Adipose tissue (tissue), 3 donors: Measurements from ENCODE around the gene NRP1. TPM values are rescaled to one million over a fixed set of nuclear protein-coding genes. Genes with fewer than 3 reads are reported as not detected.

Experiments used
- H3K27ac ChIP-seq: one replicate; pipeline ENCODE4 v1.5.1; 2013; ENCODE audit warnings: low read depth, low read length
- WGBS, 3 donors: extraction: QIAGEN DNeasy Blood & Tissue Kit; methylation state at CpG; one replicate each; pipeline ENCODE4 v1.1.7; 2013; 5-methylcytosine and 5-hydroxymethylcytosine counted together
- polyA plus RNA-seq, 3 donors: library from polyadenylated mRNA; stranded (reverse); fragments of 200-250 nt; gene quantifications; one replicate each; pipeline ENCODE4 v1.2.3, GENCODE V29; 2013
- donor health status: healthy with polysubstance abuse.
- donor health status: Bipolar disorder and iron deficiency.
- donor health status: healthy.

Gene NRP1
- polyA plus RNA-seq, 3 donors = 16.0 to 70.9 (median 35.8) TPM

DNA sequence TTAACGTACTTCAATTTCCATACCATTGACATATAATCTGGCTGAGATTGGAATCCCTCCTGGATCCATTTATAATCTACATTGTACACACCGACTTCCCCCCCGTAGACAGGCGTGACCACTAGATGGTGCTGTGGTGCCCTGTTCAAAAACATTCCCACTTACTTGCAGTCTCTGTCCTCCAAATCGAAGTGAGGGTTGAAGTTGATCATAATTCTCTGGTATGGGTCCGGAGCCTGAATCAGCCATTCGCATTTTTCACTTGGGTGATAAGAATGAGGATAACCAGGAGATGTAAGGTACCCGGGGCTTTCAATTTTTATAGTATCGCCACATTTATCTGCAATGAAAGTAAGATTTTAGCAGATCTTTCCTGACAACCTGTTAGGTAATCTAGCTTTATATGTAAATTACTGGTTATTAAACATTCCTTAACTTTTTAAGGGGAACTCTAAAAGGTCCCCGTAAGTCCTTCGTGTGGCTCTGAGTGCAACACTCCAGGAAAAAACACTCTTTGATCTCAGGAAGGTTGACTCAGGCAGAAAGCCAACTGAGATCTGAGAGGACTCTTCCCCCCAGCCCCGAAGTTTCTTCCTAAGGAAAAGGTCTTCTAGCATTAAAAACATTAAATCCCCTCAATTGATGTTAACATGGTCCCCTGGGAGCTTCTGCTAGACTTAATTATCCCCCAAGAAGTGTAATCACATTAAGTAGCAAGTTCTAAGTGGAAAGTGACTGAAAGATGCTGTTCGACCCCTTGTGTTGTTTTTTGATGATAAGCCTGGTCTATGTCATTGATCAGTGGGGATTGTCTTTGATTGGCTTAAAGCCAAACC, 3.7 kb downstream of the NRP1 start:
- H3K27ac ChIP-seq = no peak overlapping the region
- WGBS, 3 donors = 4 to 10% (median 8%) methylated on average over 13 of the region's 13 CpGs

DNA sequence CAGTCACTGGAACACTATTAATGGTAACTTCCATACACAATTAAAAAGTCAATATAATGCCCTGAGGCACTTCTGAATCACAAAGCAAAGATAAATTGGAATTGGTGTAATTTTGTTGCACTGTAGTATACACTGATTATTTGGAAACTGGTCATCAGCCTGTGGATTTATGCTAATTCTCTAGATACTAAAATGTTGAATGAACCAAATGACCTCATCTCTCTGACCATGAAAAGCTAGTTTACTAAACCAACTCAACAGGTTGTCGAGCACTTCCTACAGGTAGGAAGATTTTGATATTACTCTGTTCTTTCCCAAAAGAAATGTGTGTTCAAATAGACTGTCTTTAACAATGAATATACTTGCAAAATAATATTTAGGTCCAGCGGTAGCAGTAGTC, 5.3 kb downstream of the NRP1 start:
- no peak overlapping the region for H3K27ac ChIP-seq
- 67 to 83% (median 75%) methylated on average over 2 of the region's 2 CpGs for WGBS, 3 donors

DNA sequence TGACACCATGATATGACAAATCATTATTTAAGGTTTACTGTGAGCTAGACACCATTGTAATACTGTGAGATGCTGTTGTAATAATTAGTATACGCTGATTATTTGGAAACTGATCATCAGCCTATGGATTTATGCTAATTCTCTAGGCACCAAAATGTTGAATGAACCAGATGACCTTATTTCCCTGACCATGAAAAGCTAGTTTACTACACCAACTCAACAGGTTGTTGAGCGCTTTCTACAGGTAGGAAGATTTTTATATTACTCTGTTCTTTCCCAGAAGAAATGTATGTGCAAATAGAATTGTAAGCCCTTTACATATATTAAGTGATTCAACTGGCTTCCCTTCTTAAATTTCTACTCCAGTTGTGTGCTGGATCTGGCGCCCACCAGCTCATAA, 6.2 kb downstream of the NRP1 start:
- H3K27ac ChIP-seq = no peak overlapping the region

DNA sequence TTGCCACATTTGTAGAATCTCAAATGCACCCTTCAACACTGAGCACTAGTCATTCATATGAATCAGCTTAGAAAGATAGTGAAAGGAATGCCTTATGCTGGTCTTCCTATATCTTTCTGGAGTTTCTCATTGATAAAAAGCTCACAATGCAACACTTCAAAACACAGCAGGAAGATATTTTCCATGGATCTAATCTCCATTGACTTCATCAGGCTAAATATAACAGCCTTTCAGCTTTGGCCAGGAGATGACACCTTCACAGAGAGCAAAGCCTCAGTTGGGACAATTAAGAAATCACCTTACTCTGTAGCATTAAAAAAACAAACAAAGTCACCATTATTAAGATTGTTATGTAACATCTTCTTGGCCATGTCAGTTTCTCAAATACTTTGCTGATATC, 6.7 kb downstream of the NRP1 start:
- H3K27ac ChIP-seq = no peak overlapping the region

More for the DNA sequence above, 6.2 kb downstream of the NRP1 start:
- WGBS, 3 donors = 90 to 93% (median 92%) methylated on average over 3 of the region's 3 CpGs

DNA sequence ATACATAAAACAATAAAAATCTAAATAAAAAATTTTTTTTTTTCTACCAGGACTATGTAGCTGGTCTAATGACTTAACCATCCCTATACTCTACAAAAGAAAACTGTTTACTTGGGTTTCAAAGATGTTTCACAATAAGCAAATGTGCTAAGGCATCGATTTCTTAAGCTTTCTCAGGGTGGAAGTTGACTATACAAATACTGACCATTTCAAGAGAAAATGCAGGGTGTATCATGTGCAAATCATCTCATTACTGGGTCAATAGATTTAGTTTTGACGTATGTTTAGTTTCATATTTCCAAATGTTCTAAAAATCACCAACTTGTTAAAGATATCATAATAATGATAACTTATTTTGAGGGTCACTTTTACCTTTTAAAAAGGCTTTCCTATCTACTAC, 7.5 kb downstream of the NRP1 start:
- H3K27ac ChIP-seq = no peak overlapping the region
- WGBS, 3 donors = 40 to 45% (median 40%) methylated on average over 2 of the region's 2 CpGs

DNA sequence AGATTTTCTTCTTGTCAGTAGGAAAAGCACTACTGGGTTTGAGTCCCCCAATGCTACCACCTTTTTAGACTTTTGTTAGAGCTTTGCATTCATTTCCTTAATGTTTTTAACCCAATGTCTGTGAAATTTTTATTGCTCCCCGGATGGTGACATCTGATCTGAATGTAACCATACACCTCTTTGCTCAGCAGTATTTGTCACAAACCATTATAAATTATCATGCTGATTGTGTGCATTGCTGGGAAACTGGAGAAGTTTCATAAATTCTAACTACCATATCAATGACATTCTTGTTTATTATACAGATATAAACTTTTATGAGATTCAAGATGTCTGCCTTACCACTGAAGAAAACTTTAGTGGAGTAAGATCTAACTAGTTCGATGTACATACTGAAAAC, 8.5 kb downstream of the NRP1 start:
- H3K27ac ChIP-seq = no peak overlapping the region
- 45 to 67% (median 60%) methylated on average over 2 of the region's 2 CpGs for WGBS, 3 donors

DNA sequence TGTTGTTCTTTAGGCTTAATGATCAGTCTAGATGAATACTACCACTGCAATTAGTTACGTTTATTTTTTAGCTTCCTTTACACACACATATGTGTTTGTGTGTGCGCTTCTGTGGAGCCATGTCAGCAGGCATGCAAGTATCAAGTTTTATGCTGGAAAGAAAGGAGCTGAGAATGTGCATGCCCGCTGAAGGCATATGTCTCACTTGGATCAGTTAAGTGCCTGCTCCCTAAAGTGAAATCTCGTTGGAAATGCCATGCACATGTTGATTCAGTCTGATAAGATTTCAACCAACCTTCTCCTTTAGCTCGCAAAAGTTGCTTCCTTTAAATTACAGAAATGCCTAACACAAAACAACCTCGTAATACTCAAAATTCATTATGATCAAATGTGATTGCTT, 10.7 kb downstream of the NRP1 start:
- 69 to 74% (median 72%) methylated on average over 6 of the region's 6 CpGs for WGBS, 3 donors
- no peak overlapping the region for H3K27ac ChIP-seq

DNA sequence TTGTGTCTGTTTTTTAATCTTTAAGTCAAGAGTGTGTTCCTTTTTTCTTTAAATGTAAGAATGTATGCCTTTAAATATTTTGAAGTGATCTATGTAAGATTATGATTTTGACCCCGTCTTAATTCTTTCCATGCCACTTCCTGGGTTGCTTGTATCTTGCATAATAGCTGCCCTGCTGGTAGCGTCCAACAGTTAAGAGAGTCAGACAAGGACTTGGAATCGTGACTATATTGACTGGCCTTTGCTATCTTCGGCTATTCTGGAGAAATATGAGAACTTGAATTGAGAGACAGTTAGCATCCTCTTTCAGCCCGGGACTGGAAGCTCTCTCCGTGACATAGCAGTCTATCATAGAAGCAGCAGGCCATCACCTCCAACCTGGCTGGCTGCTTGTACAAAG, 13.0 kb downstream of the NRP1 start:
- 31 to 60% (median 33%) methylated on average over 6 of the region's 6 CpGs for WGBS, 3 donors
- no peak overlapping the region for H3K27ac ChIP-seq

DNA sequence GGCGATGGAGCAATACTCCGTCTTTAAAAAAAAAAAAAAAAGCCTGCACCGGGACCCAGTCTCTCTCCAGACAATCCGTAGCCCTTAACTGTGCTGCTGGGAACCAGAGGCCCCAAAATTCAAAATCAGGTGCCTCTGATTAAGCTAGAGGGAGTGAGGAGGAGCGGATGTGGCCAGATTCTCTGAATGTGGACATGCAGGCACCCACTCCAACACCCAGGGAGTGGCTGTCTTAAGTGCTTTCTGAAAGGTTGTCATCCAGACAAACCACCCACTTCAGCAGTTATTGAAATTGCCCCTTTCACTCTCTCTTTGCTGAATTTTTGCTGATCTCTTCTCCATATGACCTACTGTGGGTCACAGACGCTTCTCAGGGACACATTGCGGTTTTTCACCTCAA, 14.2 kb downstream of the NRP1 start:
- H3K27ac ChIP-seq = no peak overlapping the region
- 87 to 96% (median 94%) methylated on average over 7 of the region's 7 CpGs for WGBS, 3 donors

DNA sequence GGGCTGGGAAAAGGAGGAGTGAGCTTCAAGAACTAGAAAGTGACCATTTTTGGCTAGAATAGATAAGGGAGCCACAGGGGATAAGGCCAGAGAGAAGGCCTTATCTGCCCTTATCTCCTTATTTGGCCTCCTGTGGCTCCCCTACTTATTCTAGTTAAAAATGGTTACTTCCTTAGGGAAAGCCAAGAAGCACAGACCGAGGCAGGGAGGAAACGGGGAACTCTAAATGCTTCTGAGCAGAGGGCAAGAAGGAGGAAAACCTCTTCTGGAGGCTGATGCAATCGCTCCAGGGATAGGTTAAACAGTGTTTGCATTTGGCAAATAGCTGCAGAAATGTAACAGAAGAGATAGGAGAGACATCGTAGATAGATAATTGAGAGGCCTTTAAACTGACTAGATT, 18.6 kb downstream of the NRP1 start:
- H3K27ac ChIP-seq = no peak overlapping the region
- 27 to 65% (median 28%) methylated on average over 4 of the region's 4 CpGs for WGBS, 3 donors

DNA sequence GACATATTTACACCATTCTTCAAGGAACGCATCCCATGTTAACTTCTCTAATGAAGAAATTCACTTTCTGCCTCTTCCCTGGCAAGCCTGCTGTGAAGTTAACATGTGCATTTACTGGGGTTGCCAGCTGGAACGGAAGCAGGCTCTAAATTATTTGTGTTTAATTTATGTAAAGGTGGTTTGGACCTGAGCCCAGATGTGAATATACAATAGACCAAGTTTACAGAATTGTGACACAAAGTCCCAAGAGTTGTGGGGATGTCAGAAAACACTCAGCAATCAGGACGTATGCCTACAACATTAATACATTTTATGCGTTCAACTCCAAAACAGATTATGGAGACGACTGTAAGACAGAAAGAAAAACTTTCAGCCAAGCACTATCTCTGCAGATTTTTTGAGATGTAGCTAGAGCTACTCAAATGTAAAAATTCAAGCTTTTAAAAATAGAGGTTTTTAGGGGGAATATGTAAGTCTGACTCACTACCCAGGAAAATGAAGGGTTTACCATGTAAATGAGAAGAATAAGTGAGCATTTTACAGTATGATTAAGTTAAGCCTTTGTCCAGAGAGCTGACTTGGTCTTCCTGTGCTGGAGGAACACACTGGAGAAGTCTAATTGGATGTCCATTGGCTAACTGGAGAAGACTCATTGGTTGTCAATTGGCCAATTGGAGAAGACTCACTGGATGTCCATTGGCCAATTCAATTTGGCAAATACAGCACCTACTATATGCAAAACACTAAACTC, 19.5 kb downstream of the NRP1 start:
- no peak overlapping the region for H3K27ac ChIP-seq
- WGBS, 3 donors = 40 to 46% (median 45%) methylated on average over 5 of the region's 5 CpGs

DNA sequence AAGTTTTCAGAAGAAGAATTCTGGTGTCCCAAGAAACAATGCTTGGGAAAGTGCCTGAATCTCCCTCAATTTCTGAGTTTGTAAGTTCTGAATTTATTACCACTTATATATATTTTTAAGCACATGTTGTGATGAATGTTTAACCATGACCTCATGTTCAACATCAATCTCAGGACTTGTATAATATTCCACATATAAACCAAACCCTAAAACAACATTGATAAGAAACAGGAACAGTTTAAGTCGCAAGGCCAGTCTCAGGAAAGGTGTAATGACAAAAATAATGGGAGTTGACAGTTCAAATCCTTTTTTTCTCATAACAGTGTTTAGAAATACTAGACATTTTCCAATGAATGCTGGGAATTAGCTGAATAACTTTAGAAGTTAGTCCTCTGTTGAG, 22.8 kb downstream of the NRP1 start:
- 57 to 83% (median 80%) methylated on average over 1 of the region's 1 CpG for WGBS, 3 donors
- H3K27ac ChIP-seq = no peak overlapping the region

DNA sequence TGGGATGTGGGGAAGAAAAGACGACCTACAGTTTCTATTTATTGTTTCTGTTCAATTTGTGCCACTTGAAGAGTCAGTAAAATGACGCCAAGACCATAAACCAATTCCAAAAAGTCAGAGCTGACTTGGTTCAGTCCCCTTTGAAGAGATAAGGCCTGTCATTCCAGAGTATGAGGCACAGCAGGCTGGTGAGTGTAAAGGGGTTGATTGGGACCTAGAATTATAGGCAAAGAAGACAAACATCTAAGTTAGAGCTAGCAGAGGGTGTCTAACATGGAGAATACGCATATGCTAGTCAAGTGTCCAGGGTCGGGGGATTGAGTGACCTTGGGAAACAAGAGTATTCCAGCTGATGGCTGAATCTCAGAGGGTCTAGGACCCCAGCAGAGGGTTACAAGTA, 23.6 kb downstream of the NRP1 start:
- no peak overlapping the region for H3K27ac ChIP-seq
- WGBS, 3 donors = 87 to 92% (median 90%) methylated on average over 4 of the region's 4 CpGs

DNA sequence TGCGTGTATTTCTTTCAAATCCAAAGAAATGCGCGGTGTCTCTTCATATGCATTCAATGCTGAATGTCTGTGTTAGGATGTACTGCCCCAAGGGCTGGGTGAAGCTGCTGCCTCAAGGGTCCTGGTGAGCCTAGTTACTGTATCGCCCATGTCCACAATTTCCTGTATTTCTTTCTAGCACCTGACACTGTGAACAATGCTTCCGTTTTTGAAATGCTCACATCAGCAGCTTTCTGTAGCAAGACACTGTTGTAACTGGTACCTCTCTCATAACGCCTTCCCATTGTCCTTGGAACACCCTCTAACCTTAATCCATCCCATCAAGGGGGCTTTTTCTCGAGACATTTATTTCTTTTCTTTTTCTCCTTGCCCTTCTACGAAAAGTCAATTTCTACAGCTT, 25.1 kb downstream of the NRP1 start:
- no peak overlapping the region for H3K27ac ChIP-seq
- WGBS, 3 donors = 52 to 78% (median 57%) methylated on average over 8 of the region's 8 CpGs

DNA sequence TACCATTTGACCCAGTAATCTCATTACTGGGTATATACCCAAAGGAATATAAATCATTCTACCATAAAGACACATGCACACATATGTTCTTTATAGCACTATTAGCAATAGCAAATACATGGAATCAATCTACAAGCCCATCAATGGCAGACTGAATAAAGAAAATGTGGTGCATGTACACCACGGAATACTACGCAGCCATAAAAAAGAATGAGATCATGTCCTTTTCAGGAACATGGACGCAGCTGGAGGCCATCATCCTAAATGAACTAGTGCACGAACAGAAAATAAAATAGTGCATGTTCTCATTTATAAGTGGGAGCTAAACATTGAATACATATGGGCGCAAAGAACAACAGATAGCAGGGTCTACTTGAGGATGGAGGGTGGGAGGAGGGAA, 26.6 kb downstream of the NRP1 start:
- 96 to 98% (median 97%) methylated on average over 5 of the region's 5 CpGs for WGBS, 3 donors
- H3K27ac ChIP-seq = no peak overlapping the region

DNA sequence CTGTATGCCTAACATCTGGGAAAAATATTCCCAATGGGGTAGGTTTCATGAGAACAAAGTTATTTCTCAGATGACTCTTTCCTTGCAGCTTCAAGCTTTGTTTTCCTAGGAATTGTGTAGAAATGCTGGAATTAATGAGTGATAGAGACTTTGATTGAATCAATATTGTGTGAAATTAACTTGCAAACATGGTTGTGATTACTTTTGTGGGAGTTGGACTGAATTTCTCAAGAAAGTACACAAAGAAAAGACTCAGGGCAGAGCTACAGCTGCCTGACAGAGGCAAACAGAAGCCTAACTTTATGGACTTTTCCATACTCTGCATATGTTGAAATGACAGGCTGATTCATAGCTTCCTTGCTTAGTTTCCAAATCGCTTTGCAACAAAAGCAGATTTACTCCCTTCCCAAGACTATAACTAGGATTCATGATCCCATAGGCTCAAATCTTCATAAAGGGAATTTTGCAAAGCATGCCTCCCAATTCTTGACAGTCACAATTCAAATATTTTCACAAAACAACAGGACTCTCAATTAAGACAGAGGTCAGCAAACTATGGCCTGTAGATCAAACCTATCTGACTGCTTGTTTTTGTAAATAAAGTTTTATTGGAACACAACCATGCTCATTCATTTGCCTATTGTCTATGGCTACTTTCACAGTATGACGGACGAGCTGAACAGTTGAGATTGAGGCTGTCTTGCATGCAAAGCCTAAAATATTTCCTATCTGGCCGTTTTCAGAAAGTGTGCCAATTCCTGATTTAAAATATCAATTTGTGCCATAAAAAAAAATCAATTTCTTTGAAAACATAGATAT, 27.6 kb downstream of the NRP1 start:
- H3K27ac ChIP-seq = no peak overlapping the region
- 66 to 74% (median 72%) methylated on average over 4 of the region's 4 CpGs for WGBS, 3 donors

DNA sequence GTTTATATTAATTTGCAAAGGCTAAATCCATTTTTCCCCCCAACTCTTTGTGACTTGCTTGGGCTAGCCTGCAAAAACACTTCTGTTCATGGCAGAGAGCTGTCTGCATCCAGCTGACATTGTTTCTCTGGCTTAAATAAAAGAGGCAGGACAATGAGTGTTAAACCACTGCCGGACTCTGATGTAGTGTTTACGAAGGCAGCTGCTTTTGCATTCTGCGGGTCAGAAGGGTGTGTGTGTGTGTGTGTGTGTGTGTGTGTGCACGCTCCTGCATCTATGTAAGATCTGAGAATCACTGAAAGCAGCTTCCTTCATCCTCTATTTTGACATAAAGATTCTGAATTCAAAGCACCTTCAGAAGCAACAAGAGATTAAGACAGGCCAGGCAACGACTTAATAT, 28.3 kb downstream of the NRP1 start:
- H3K27ac ChIP-seq = no peak overlapping the region
- 56 to 65% (median 60%) methylated on average over 5 of the region's 5 CpGs for WGBS, 3 donors

DNA sequence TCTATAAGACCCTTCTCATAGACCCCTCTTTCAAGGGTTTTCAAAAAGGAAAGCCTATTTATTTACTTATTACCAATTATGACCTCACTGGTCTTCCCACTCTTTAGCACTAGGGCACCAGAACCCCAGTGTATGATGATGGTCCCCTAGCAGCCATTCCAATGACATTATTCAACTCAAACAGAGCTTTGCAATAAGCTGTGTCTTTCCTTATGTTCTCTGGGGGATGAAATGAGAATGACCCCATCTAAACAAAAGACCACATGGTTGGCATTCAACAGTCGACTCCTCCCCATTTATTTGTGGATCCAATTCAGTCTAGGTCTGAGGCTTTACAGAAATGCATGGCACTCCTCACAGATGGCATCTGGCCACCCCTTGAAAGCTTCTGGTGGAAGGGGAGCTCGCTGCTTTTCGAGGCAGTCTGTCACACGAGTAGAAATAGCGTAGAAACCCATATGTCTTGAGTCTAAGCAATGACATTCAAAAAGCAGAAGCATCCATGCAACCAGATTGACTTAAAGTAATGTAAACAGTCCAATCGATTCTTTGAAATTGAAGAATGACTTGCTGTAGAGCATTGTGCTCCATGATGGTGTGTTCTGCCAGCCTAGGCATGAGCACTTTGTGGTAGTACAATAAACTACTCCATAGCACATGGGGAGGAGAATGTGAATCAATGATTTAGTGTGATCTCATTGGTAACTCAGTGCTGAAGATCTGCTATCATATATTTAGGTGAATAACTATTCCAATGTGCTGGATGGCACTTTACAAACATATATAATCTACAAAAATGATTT, 29.8 kb downstream of the NRP1 start:
- 77 to 83% (median 78%) methylated on average over 6 of the region's 6 CpGs for WGBS, 3 donors
- H3K27ac ChIP-seq = no peak overlapping the region
